ENCODE results near the gene NDUFB10. TPM values are rescaled to one million over a fixed set of nuclear protein-coding genes. Genes with fewer than 3 reads are reported as not detected.
A peak's percentile ranks its signal among the peaks of the same experiment; 100 is the strongest.

Gene NDUFB10
- total RNA-seq, 4 donors from 2014 or later: 137 to 496 (median 250) TPM

DNA sequence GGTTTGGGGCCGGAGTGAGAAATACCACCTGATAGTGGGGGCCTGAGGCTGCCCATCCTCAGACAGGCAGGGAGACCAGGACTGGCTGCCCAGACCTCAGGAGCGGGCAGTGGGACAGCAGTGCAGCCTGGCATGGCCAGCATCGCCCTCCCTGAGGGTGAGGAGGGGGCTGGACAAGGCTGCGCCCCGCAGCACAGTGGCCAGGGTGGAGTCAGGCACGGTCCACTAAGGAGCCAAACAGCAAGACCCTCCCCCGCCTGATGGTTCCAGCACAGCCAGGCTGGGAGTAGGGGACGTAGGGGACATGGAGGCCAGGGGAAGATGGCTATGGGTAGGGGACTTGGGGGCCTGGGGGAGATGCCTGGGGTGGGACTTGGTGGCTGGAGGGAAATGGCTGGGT is 47.0 kb downstream of the NDUFB10 start:
- H3K4me1 ChIP-seq: peaks cover 36 to 57% (median 49%) of the 10 kb centered on the region in 4 donors
- whole genome bisulfite sequencing, 2 donors (ENCODE audit: low coverage in 1 of 2): 94% methylated on average over 8 of the region's 8 CpGs; no CpG with 5 or more reads in 1 of the 2 donors
- intact Hi-C loops (cut with DNase I; ENCODE audit: low total_unique reads) (loop anchor here (10.0 kb wide), 1 partner anchor 228 kb away; the partner anchor contains the start of gene DNASE1L2), in situ Hi-C loops (cut with MboI; ENCODE audit: low pct_ligation_motif_present in 1 of 4, low pct_unique_long_range_greater_than_20kb in 1 of 4, low sequenced_read_pairs in 3 of 4) (loop anchor here in 1 of 4 donors (25.0 kb wide), 1 partner anchor 131 kb away; the partner anchor contains the start of genes PKD1 and RAB26)
- H3K9me3 ChIP-seq: no peaks in the 10 kb centered on the region
- H3K36me3 ChIP-seq: peaks cover 0 to 14% (median 10%) of the 10 kb centered on the region in 4 donors
- no peak for DNase-seq
- H3K4me3 ChIP-seq: no peak overlapping the region
- H3K27ac ChIP-seq: no peak overlapping the region
- no peaks in the 10 kb centered on the region for H3K27me3 ChIP-seq
- TF ChIP-seq EP300 (IDR thresholded peaks at IDR 0.05; ENCODE audit: low read depth): no peak
- TF ChIP-seq POLR2AphosphoS5 (IDR thresholded peaks at IDR 0.05): no peak
- TF ChIP-seq POLR2A (IDR thresholded peaks at IDR 0.05): no peak
- TF ChIP-seq CTCF (IDR thresholded peaks at IDR 0.05): no peak

- in situ Hi-C loops (cut with MboI; ENCODE audit: low pct_ligation_motif_present in 1 of 4, low pct_unique_long_range_greater_than_20kb in 1 of 4, low sequenced_read_pairs in 3 of 4): loop anchor here in 1 of 4 donors (25.0 kb wide), 1 partner anchor 130 kb away; the partner anchor contains the start of genes PKD1 and RAB26
- intact Hi-C loops (cut with DNase I; ENCODE audit: low total_unique reads): loop anchor here (10.0 kb wide), 1 partner anchor 228 kb away; the partner anchor contains the start of gene DNASE1L2
- Histone ChIP-seq H3K4me1 (peaks cover 36 to 57% (median 49%) of the 10 kb centered on the region in 4 donors), H3K27me3 (no peaks in the 10 kb centered on the region), H3K4me3 (peak overlapping the region in 1 of 4 donors; percentile 78), H3K27ac (peak overlapping the region in 3 of 4 donors; percentile 93 to 98 (median 94)), H3K36me3 (peaks cover 0 to 5% (median 2%) of the 10 kb centered on the region in 4 donors), H3K9me3 (no peaks in the 10 kb centered on the region)
- TF ChIP-seq CTCF (IDR thresholded peaks at IDR 0.05) (no peak), EP300 (IDR thresholded peaks at IDR 0.05; ENCODE audit: low read depth) (no peak), POLR2AphosphoS5 (IDR thresholded peaks at IDR 0.05) (no peak), POLR2A (IDR thresholded peaks at IDR 0.05) (no peak)
- no peak for DNase-seq
- 77% methylated on average over 16 of the region's 16 CpGs; no CpG with 5 or more reads in 1 of the 2 donors for WGBS, 2 donors (ENCODE audit: low coverage in 1 of 2)
Observed at GRCh38 chr16:2007081-2007836, 47.9 kb downstream of the NDUFB10 start.

GRCh38 chr16:2008009-2008526 is 48.7 kb downstream of the NDUFB10 start:
- TF ChIP-seq POLR2AphosphoS5 (IDR thresholded peaks at IDR 0.05): peak; percentile 16 to 66 (median 65)
- peak; percentile 52 for TF ChIP-seq POLR2A (IDR thresholded peaks at IDR 0.05)
- TF ChIP-seq CTCF (IDR thresholded peaks at IDR 0.05): no peak
- no peak for TF ChIP-seq EP300 (IDR thresholded peaks at IDR 0.05; ENCODE audit: low read depth)
- WGBS, 2 donors (ENCODE audit: low coverage in 1 of 2): 11 to 32% methylated on average over 4 to 15 of the region's 15 CpGs
- Histone ChIP-seq H3K36me3 (no peaks in the 10 kb centered on the region), H3K4me1 (peaks cover 36 to 57% (median 49%) of the 10 kb centered on the region in 4 donors), H3K27me3 (no peaks in the 10 kb centered on the region), H3K9me3 (no peaks in the 10 kb centered on the region), H3K27ac (peak overlapping the region; percentile 93 to 98 (median 94)), H3K4me3 (peak overlapping the region in 3 of 4 donors; percentile 78 to 98 (median 82))
- intact Hi-C loops (cut with DNase I; ENCODE audit: low total_unique reads) (loop anchor here (10.0 kb wide), 1 partner anchor 227 kb away; the partner anchor contains the start of gene DNASE1L2), in situ Hi-C loops (cut with MboI; ENCODE audit: low pct_ligation_motif_present in 1 of 4, low pct_unique_long_range_greater_than_20kb in 1 of 4, low sequenced_read_pairs in 3 of 4) (loop anchor here in 1 of 4 donors (25.0 kb wide), 1 partner anchor 129 kb away; the partner anchor contains the start of genes PKD1 and RAB26)
- DNase-seq: peak; percentile 68
